ENCODE results near the gene PLPP2.
"Not testable (repeated sequence)": the region's sequence is repeated elsewhere in the genome, so short reads cannot be mapped to it uniquely, and the experiment has no call there.

Gene PLPP2

GRCh38 chr19:262125-262524, 29.1 kb downstream of the PLPP2 start:
- no peaks in the 10 kb centered on the region for H3K9me2 ChIP-seq (replicated peaks; ENCODE audit: control insufficient read depth, low read length)
- H3K9me3 ChIP-seq (ENCODE audit: control insufficient read depth, insufficient read depth, low read length) = no peaks in the 10 kb centered on the region
- no peak for TF ChIP-seq CTCF (IDR thresholded peaks at IDR 0.05; ENCODE audit: low read depth, low read length, poor library complexity, severe bottlenecking)
- no peak for TF ChIP-seq EZH2phosphoT487 (IDR thresholded peaks at IDR 0.05; ENCODE audit: borderline replicate concordance, low read length)
- no peaks in the 10 kb centered on the region for H3F3A ChIP-seq (ENCODE audit: control insufficient read depth, insufficient read depth)
- no peak overlapping the region for H3K4me2 ChIP-seq (ENCODE audit: low read length)
- peaks cover 15% of the 10 kb centered on the region for H3K27me3 ChIP-seq (ENCODE audit: control insufficient read depth, low read length)
- H3K79me2 ChIP-seq (ENCODE audit: control insufficient read depth, low read length) = no peaks in the 10 kb centered on the region
- peaks cover 2% of the 10 kb centered on the region for H3K4me1 ChIP-seq (ENCODE audit: control insufficient read depth, low read length)
- H3K36me3 ChIP-seq (ENCODE audit: control insufficient read depth, low read length) = no peaks in the 10 kb centered on the region
- H3K4me3 ChIP-seq (ENCODE audit: low read length) = no peak overlapping the region
- H3K27ac ChIP-seq (ENCODE audit: low read depth, low read length) = no peak overlapping the region
- H4K20me1 ChIP-seq (ENCODE audit: control insufficient read depth, insufficient read depth, low read depth, low read length) = no peaks in the 10 kb centered on the region

GRCh38 chr19:256804-257203, 34.4 kb downstream of the PLPP2 start:
- H3K27me3 ChIP-seq (ENCODE audit: control insufficient read depth, low read length); H3K4me3 ChIP-seq (ENCODE audit: low read length); H3K79me2 ChIP-seq (ENCODE audit: control insufficient read depth, low read length); H3K4me2 ChIP-seq (ENCODE audit: low read length); H4K20me1 ChIP-seq (ENCODE audit: control insufficient read depth, insufficient read depth, low read depth, low read length); H3K9me3 ChIP-seq (ENCODE audit: control insufficient read depth, insufficient read depth, low read length); H3K27ac ChIP-seq (ENCODE audit: low read depth, low read length); H3F3A ChIP-seq (ENCODE audit: control insufficient read depth, insufficient read depth); H3K36me3 ChIP-seq (ENCODE audit: control insufficient read depth, low read length); H3K9me2 ChIP-seq (replicated peaks; ENCODE audit: control insufficient read depth, low read length); H3K4me1 ChIP-seq (ENCODE audit: control insufficient read depth, low read length): not testable (repeated sequence)

GRCh38 chr19:252421-253186, 38.6 kb downstream of the PLPP2 start:
- H3K27me3 ChIP-seq (ENCODE audit: control insufficient read depth, low read length); H3K27ac ChIP-seq (ENCODE audit: low read depth, low read length); H3K79me2 ChIP-seq (ENCODE audit: control insufficient read depth, low read length); H3K9me2 ChIP-seq (replicated peaks; ENCODE audit: control insufficient read depth, low read length); H4K20me1 ChIP-seq (ENCODE audit: control insufficient read depth, insufficient read depth, low read depth, low read length); H3K9me3 ChIP-seq (ENCODE audit: control insufficient read depth, insufficient read depth, low read length); H3K4me1 ChIP-seq (ENCODE audit: control insufficient read depth, low read length); H3K4me3 ChIP-seq (ENCODE audit: low read length); H3K36me3 ChIP-seq (ENCODE audit: control insufficient read depth, low read length); H3F3A ChIP-seq (ENCODE audit: control insufficient read depth, insufficient read depth); H3K4me2 ChIP-seq (ENCODE audit: low read length): not testable (repeated sequence)

GRCh38 chr19:246551-246950, 44.7 kb downstream of the PLPP2 start:
- Histone ChIP-seq H4K20me1 (ENCODE audit: control insufficient read depth, insufficient read depth, low read depth, low read length) (no peaks in the 10 kb centered on the region), H3K27me3 (ENCODE audit: control insufficient read depth, low read length) (no peaks in the 10 kb centered on the region), H3F3A (ENCODE audit: control insufficient read depth, insufficient read depth) (no peaks in the 10 kb centered on the region), H3K4me3 (ENCODE audit: low read length) (no peak overlapping the region), H3K27ac (ENCODE audit: low read depth, low read length) (no peak overlapping the region), H3K9me3 (ENCODE audit: control insufficient read depth, insufficient read depth, low read length) (no peaks in the 10 kb centered on the region), H3K4me2 (ENCODE audit: low read length) (no peak overlapping the region), H3K79me2 (ENCODE audit: control insufficient read depth, low read length) (no peaks in the 10 kb centered on the region), H3K36me3 (ENCODE audit: control insufficient read depth, low read length) (no peaks in the 10 kb centered on the region), H3K9me2 (replicated peaks; ENCODE audit: control insufficient read depth, low read length) (no peaks in the 10 kb centered on the region), H3K4me1 (ENCODE audit: control insufficient read depth, low read length) (no peaks in the 10 kb centered on the region)
- TF ChIP-seq CTCF (IDR thresholded peaks at IDR 0.05; ENCODE audit: low read depth, low read length, poor library complexity, severe bottlenecking) (no peak), EZH2phosphoT487 (IDR thresholded peaks at IDR 0.05; ENCODE audit: borderline replicate concordance, low read length) (no peak)

GRCh38 chr19:245900-246299, 45.3 kb downstream of the PLPP2 start:
- not testable (repeated sequence) for H4K20me1 ChIP-seq (ENCODE audit: control insufficient read depth, insufficient read depth, low read depth, low read length); H3K27me3 ChIP-seq (ENCODE audit: control insufficient read depth, low read length); H3K79me2 ChIP-seq (ENCODE audit: control insufficient read depth, low read length); H3K9me2 ChIP-seq (replicated peaks; ENCODE audit: control insufficient read depth, low read length); H3K27ac ChIP-seq (ENCODE audit: low read depth, low read length); H3K4me2 ChIP-seq (ENCODE audit: low read length); H3K36me3 ChIP-seq (ENCODE audit: control insufficient read depth, low read length); H3F3A ChIP-seq (ENCODE audit: control insufficient read depth, insufficient read depth); H3K4me3 ChIP-seq (ENCODE audit: low read length); H3K9me3 ChIP-seq (ENCODE audit: control insufficient read depth, insufficient read depth, low read length); H3K4me1 ChIP-seq (ENCODE audit: control insufficient read depth, low read length)
